Dermis lymphatic vessel endothelial cell (primary cell): Measurements from ENCODE around the gene TAF1. TPM values are rescaled to one million over a fixed set of nuclear protein-coding genes. Genes with fewer than 3 reads are reported as not detected.

Source experiments
- total RNA-seq: library from RNA; depleted of rRNA; stranded (reverse); fragments of >200 nt; gene quantifications from 2 replicates; pipeline ENCODE4 v1.2.1, GENCODE V29; 2014

TAF1 gene, protein sequence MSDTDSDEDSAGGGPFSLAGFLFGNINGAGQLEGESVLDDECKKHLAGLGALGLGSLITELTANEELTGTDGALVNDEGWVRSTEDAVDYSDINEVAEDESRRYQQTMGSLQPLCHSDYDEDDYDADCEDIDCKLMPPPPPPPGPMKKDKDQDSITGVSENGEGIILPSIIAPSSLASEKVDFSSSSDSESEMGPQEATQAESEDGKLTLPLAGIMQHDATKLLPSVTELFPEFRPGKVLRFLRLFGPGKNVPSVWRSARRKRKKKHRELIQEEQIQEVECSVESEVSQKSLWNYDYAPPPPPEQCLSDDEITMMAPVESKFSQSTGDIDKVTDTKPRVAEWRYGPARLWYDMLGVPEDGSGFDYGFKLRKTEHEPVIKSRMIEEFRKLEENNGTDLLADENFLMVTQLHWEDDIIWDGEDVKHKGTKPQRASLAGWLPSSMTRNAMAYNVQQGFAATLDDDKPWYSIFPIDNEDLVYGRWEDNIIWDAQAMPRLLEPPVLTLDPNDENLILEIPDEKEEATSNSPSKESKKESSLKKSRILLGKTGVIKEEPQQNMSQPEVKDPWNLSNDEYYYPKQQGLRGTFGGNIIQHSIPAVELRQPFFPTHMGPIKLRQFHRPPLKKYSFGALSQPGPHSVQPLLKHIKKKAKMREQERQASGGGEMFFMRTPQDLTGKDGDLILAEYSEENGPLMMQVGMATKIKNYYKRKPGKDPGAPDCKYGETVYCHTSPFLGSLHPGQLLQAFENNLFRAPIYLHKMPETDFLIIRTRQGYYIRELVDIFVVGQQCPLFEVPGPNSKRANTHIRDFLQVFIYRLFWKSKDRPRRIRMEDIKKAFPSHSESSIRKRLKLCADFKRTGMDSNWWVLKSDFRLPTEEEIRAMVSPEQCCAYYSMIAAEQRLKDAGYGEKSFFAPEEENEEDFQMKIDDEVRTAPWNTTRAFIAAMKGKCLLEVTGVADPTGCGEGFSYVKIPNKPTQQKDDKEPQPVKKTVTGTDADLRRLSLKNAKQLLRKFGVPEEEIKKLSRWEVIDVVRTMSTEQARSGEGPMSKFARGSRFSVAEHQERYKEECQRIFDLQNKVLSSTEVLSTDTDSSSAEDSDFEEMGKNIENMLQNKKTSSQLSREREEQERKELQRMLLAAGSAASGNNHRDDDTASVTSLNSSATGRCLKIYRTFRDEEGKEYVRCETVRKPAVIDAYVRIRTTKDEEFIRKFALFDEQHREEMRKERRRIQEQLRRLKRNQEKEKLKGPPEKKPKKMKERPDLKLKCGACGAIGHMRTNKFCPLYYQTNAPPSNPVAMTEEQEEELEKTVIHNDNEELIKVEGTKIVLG (N-terminal part only)
- total RNA-seq = 29.3 and 39.1 TPM in 2 replicates

DNA sequence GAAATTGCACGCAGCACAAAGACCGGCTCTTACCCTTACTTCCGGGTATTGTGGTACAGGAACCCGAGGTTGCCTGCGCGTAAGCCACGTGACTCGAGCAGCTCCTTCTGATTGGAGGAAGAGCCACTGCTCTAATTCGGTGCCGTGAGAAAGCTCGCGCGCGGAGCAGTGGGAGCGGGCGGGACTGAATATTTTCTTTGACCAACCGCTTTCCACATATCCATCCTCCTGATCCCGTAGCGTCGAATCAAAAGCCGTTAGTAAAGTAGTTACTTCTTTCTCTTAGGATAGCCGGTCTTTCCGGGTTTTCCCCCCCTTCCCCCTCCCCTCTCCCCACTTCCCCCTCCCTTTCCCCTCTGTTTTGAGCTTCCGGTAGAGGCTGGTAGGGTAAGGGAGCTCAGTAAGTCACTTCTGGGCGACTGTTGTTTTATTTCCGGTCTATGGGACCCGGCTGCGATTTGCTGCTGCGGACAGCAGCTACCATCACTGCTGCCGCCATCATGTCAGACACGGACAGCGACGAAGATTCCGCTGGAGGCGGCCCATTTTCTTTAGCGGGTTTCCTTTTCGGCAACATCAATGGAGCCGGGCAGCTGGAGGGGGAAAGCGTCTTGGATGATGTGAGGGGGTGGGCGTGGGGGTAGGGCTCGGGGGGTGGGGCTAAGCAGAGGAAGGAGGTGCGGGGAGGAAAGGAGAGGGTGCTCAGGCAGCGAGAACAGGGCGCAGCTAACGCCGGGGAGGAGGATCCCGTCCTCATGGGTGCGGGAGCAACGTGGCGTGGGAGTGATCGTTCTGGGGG is at the start of gene TAF1:
TSS of gene TAF1 (plus strand) at position 483 of the 799 bp plus-strand sequence. CDS start at position 501, 18 bp downstream.

Other genes with a start within 250 kb of the TAF1 start
- gene MED12, start 247.8 kb upstream of the TAF1 start, total RNA-seq = 26.5 and 37.1 TPM in 2 replicates
- under 0.01 and 0.09 TPM in 2 replicates for gene NLGN3, start 221.5 kb upstream of the TAF1 start, total RNA-seq
- not detected in 2 replicates for gene GJB1, start 143.1 kb upstream of the TAF1 start, total RNA-seq
- gene ZMYM3, start 112.2 kb upstream of the TAF1 start, total RNA-seq = 8.3 and 11.6 TPM in 2 replicates
- 340 and 450 TPM in 2 replicates for gene NONO, start 82.7 kb upstream of the TAF1 start, total RNA-seq
- 0.33 and 0.77 TPM in 2 replicates for gene ITGB1BP2, start 64.6 kb upstream of the TAF1 start, total RNA-seq
- 68.8 and 119 TPM in 2 replicates for gene OGT, start 166.7 kb downstream of the TAF1 start, total RNA-seq
- gene GCNA, start 212.1 kb downstream of the TAF1 start, total RNA-seq = 0.98 and 1.5 TPM in 2 replicates